A673 (cell line): ENCODE results near the gene SSH2.

Experiments
- CTCF ChIP-seq: fragments of 300-800, 200-600 bp; sonication (generic); conservative IDR thresholded peaks from 2 replicates; pipeline ENCODE4 v1.5.1; 2017; ENCODE audit warnings: low read depth, mild to moderate bottlenecking, antibody characterized with exemption, low read length, moderate library complexity, mixed read lengths
- EZH2 ChIP-seq: fragments of 200-600 bp; sonication (generic); IDR thresholded peaks from 2 replicates; pipeline ENCODE4 v1.6.1; 2017; ENCODE audit warnings: borderline replicate concordance, low read depth, mild to moderate bottlenecking, mixed read lengths, antibody characterized with exemption, low read length; ENCODE audit not compliant: poor library complexity, severe bottlenecking

DNA sequence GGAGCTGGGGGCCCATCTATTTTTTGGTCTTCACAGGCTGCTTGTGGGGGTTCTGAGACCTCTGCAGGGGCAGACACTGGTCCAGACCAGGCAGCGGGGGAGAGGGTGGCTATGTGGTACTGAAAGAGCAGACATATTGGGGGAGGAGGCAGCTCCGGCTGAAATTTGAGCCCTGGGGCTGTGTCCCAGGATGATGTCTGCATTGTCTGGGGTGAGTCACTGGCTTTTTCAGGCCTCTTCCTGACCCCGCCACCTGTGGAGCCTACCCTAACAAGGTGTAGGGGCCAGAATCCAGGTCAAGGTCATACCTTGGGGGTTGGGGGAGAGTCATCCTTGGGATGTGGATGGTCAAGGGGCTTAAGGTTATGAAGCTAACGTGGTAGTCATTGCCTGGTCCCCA, 309.8 kb downstream of the SSH2 start:
- TF ChIP-seq CTCF, result no peak
- TF ChIP-seq EZH2, result no peak
